ENCODE measurements around the gene SDHA.

- TF ChIP-seq CTCF (optimal IDR thresholded peaks at IDR 0.05 in 1 of 3, IDR thresholded peaks at IDR 0.05 in 1 of 3, conservative IDR thresholded peaks at IDR 0.05 in 1 of 3; ENCODE audit: extremely low read depth in 1 of 3, insufficient read depth in 2 of 3, low read length in 3 of 3), result no peak
- no peak for TF ChIP-seq EZH2 (IDR thresholded peaks at IDR 0.05; ENCODE audit: low read length)
Measured at GRCh38 chr5:218457-219291, 554 bp downstream of the SDHA start.
